UCSD-AML1 (cell line): ENCODE measurements around the gene ANKRD45.
"Not testable (repeated sequence)": the region's sequence is repeated elsewhere in the genome, so short reads cannot be mapped to it uniquely, and the experiment has no call there.

Experiments used
- DNase-seq: peaks from one replicate; lab custom pipeline; 2025; ENCODE audit not compliant: unreplicated experiment; lab: John Stamatoyannopoulos, UW

ANKRD45 gene

GRCh38 chr1:173646656-173647055 lies 23.0 kb downstream of the ANKRD45 start:
- DNase-seq = no peak

- not testable (repeated sequence) for DNase-seq
These were observed 27.1 kb downstream of the ANKRD45 start for GRCh38 chr1:173642450-173643139.

GRCh38 chr1:173639102-173639501 lies 30.5 kb downstream of the ANKRD45 start:
- DNase-seq = no peak

GRCh38 chr1:173638043-173639021 lies 31.3 kb downstream of the ANKRD45 start:
- DNase-seq = no peak

- DNase-seq = not testable (repeated sequence)
These were observed 32.2 kb downstream of the ANKRD45 start for GRCh38 chr1:173637236-173638042.

- no peak for DNase-seq
These were observed 34.5 kb downstream of the ANKRD45 start, which contains the start of gene TEX50 for GRCh38 chr1:173635116-173635515. Gene TEX50 (plus strand): TSS chr1:173635338. CDS start chr1:173635522, 184 bp downstream.

- no peak for DNase-seq
These were observed 40.8 kb downstream of the ANKRD45 start for GRCh38 chr1:173628888-173629287.

- DNase-seq = no peak
These were observed 42.4 kb downstream of the ANKRD45 start for GRCh38 chr1:173627269-173627668.

GRCh38 chr1:173616859-173617258 lies 52.8 kb downstream of the ANKRD45 start:
- no peak for DNase-seq

- not testable (repeated sequence) for DNase-seq
These were observed 56.6 kb downstream of the ANKRD45 start for GRCh38 chr1:173613086-173613485.

- DNase-seq = no peak
These were observed 61.0 kb downstream of the ANKRD45 start for GRCh38 chr1:173608503-173609216.

- DNase-seq = no peak
These were observed 66.5 kb downstream of the ANKRD45 start, which contains the start of gene SLC9C2 for GRCh38 chr1:173603056-173603591. Gene SLC9C2 (minus strand): TSS chr1:173603072. CDS start chr1:173601776, 1,296 bp downstream.

- DNase-seq = no peak
These were observed 68.1 kb downstream of the ANKRD45 start for GRCh38 chr1:173601588-173601987.

- no peak for DNase-seq
These were observed 73.4 kb downstream of the ANKRD45 start for GRCh38 chr1:173596097-173596825.

- not testable (repeated sequence) for DNase-seq
These were observed 78.5 kb downstream of the ANKRD45 start for GRCh38 chr1:173591138-173591537.

- no peak for DNase-seq
These were observed 79.1 kb downstream of the ANKRD45 start for GRCh38 chr1:173590557-173590956.

- DNase-seq = no peak
These were observed 88.1 kb downstream of the ANKRD45 start for GRCh38 chr1:173581383-173582079.

GRCh38 chr1:173580658-173581057 lies 89.0 kb downstream of the ANKRD45 start:
- no peak for DNase-seq

GRCh38 chr1:173580071-173580470 lies 89.6 kb downstream of the ANKRD45 start:
- DNase-seq = no peak
